NCI-H524 treated with DMSO at 0.1 percent for 48 hours (cell line): ENCODE data around the gene GABRR3.
A peak's percentile ranks its signal among the peaks of the same experiment; 100 is the strongest.

Source experiments
- DNase-seq: peaks from one replicate; lab custom pipeline; 2025; lab: John Stamatoyannopoulos, UW

GABRR3 gene

GRCh38 chr3:97954228-97954827 is 80.8 kb downstream of the GABRR3 start:
- no peak for DNase-seq

DNA sequence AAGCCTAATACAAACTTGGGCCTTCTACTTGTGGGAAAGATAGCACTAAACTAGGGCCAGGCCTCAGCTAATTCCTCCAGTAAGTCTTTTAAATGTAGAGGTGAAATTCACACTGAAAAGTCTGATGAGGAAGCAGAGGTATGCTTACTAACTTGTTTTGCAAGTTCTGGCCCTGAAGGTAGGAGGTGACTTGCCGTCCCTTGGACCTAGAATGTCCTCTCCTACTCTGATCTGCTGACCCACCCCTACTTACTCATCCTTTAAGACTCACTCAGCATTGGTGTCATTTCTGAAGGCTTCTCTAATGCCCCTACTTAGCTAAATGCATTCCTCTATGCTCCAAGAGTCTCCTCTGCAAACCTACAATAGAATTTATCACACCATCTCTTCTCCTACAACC is 82.2 kb downstream of the GABRR3 start:
- no peak for DNase-seq

DNA sequence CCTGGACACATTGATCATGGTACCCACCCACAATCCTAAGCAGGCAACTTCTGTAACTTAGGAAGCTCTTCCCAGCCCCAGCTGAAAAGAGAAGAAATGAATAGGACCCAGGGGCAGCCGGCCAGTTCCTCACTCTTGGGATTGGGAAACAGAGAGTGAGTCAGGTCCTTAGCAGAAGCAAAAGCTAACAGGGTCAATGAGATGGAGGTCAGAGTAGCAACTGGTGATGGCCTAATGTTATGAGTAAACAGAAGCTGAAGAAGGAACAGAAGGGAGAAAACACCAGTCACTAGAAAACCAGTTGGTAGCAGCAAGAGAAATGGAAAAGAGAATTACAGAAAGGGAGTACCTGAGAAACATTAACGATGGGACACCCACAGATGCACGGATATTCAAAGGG is 82.8 kb downstream of the GABRR3 start:
- no peak for DNase-seq

- no peak for DNase-seq
Observed at GRCh38 chr3:97950360-97950759, 84.8 kb downstream of the GABRR3 start.

DNA sequence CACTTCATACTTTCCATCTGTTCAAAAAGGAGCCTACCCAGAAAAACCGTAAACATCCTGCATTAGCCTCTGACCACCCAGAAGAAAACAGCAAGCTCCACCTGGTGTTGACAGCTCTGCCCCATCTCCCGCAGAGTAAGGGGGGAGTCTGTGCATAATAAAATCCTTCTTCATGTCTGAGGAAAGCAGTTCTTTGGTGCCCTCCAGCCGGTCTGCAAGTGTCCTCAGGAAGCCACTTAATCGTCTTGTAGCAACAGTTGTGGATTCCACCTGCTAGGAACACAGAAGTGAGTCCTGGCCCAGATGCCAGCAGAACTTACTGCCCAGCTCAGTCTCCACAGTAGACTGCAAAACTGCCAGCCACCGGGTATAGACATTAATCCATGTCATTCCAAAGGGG is 85.4 kb downstream of the GABRR3 start:
- peak; percentile 100 for DNase-seq

DNA sequence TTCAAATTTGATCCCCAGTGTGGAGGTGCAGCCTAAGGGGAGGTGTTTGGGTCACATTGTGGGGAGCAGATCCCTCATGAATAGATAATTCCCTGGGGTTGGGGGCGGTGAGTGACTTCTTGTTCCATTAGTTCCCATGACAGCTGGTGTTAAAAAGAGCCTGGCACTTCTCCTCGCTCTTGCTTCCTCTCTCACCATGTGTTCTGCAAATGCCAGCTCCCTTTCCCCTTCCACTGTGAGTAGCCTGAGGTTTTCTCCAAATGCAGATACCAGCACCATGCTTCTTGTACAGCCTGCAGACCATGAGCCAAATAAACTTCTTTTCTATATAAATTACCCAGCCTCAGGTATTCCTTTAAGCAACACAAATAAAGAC is 86.0 kb downstream of the GABRR3 start:
- peak; percentile 77 for DNase-seq

DNA sequence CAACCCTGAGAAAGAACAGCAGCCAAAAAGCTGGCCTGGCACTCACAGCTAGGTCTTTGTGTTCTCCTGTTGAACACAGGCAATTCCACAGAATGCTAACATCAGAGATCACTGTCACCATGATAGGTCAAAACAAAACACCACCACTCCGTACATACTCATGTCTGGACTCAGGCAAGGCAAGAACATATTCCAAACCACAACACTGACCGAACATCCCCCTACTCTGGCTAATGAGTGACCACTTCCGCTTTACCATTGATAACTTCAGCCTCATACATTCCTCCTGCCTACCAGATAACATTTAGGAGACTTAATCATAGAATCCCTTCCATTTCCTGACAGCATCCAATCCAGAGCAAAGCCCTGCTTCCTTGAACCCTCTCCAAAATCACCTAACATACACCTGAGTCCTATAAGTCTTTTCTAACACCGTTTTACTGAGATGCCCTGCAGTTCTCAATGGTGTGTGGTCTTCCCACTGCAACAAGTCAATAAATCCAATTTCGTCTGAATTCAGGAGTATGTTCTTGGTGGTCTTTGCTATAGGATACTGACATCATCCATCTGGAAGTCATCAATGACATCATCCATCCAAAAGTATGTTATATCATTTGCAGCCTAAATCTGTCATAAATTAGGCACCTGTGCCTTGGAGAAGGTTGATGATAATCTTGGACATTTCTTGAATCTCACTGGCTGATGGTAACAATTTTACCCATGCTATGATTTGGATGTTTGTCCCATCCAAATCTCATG is 86.6 kb downstream of the GABRR3 start:
- DNase-seq: no peak

DNA sequence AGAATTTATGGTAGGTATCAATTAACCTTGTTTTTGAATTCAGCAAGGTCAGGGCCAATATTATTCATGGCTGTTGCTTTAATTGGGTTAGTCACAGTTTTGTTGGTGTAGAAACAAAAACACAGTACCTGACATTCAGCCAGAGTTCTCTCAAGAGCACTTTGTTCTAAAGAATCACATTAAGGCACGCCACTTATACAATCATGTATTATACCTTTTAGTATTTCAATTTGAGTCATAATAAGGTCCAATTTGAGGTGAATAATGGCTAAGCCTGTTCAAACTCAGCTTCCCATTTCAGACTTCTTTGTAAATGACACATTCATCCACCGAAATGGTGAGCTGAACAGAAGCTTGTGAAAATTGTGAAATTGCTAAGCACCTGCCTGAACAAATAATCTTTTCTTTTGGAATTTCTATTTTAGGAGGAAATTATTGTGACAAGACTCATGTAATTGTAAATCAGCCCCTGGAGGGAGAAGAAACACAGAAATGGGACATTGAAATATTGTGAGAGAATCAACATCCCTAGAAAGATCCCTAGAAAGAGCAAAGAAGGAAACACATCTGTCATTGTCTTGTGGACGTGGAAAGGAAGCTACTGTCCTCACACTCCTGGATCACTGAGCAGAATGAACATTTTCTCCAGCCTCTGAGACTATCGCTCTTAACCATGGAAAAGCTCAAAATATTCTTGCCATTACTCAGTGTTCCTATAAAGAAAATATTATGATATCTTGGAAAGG is 92.1 kb downstream of the GABRR3 start:
- no peak for DNase-seq

GRCh38 chr3:97940034-97940433 is 95.1 kb downstream of the GABRR3 start:
- no peak for DNase-seq

GRCh38 chr3:97939401-97939800 is 95.7 kb downstream of the GABRR3 start:
- no peak for DNase-seq

DNA sequence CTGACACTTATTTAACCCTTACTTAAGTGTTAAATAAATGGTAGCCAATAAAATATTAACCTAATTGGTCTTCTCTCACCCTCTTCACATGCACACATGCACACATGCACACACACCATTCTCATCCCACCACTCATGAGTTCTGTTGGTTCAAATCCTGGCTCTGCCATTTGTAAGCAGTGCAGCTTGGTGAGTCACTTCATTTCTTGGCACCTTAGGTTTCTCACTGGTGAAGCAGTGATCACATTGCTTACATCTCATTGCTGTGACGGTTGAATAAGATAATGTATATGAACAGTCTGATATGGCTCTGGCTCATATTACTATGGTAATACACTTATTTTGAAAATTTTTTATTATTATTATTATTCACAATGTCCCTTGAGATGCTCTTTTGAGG is 96.7 kb downstream of the GABRR3 start:
- DNase-seq: no peak

GRCh38 chr3:97937205-97937604 is 97.9 kb downstream of the GABRR3 start:
- no peak for DNase-seq

DNA sequence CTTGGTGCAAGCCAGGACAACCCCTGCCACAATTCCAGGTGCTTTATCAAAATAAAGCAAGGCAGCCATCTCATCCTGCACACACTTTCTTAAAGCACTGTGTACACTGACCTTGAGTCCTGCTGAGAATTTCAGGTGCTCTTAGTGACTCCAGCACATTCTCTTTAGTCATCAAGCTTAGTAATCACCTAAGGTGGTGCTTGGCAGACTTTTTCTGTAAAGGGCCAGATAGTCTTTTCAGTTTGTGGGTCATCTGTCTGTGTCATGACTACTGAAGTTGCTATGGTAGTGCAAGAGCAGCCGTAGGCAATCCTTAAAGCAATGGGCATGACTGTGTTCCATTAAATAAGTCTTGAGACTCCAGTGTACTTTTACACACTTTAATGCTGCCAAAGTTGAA is 99.3 kb downstream of the GABRR3 start:
- no peak for DNase-seq
